ENCODE measurements around the gene RAD9A. TPM values are rescaled to one million over a fixed set of nuclear protein-coding genes. Genes with fewer than 3 reads are reported as not detected.

The RAD9A gene
- total and polyA plus RNA-seq, 9 of the 15 experiments (the other 6 are each of a cell fraction or from before 2014, with no cell fraction given): 1.4 to 41.2 (median 16.1) TPM

GRCh38 chr11:67391304-67392182 is at the start of gene RAD9A (continued):
- TF ChIP-seq, protein P1, sequence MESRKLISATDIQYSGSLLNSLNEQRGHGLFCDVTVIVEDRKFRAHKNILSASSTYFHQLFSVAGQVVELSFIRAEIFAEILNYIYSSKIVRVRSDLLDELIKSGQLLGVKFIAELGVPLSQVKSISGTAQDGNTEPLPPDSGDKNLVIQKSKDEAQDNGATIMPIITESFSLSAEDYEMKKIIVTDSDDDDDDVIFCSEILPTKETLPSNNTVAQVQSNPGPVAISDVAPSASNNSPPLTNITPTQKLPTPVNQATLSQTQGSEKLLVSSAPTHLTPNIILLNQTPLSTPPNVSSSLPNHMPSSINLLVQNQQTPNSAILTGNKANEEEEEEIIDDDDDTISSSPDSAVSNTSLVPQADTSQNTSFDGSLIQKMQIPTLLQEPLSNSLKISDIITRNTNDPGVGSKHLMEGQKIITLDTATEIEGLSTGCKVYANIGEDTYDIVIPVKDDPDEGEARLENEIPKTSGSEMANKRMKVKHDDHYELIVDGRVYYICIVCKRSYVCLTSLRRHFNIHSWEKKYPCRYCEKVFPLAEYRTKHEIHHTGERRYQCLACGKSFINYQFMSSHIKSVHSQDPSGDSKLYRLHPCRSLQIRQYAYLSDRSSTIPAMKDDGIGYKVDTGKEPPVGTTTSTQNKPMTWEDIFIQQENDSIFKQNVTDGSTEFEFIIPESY (CRISPR knock-in tag; IDR thresholded peaks at IDR 0.05): peak; percentile 84
- TF ChIP-seq DIDO1 (tag; IDR thresholded peaks at IDR 0.05; ENCODE audit: low read depth) (0 out of 2 replicates have a peak, but pooled peaks have one; percentile 47), ZNF830 (CRISPR knock-in tag; IDR thresholded peaks at IDR 0.05) (no peak), RBM15 (IDR thresholded peaks at IDR 0.05; ENCODE audit: insufficient read depth, low read length) (no peak), POLR3G (IDR thresholded peaks at IDR 0.05; ENCODE audit: extremely low read depth, insufficient read length, insufficient replicate concordance) (no peak), DMBX1 (CRISPR knock-in tag; IDR thresholded peaks at IDR 0.05; ENCODE audit: borderline replicate concordance) (peak; percentile 45; the same call in 1 of the 2 replicates), THAP12 (CRISPR knock-in tag; IDR thresholded peaks at IDR 0.05) (no peak), FOXK1 (CRISPR knock-in tag; IDR thresholded peaks at IDR 0.05; ENCODE audit: borderline replicate concordance) (no peak), YY1 (IDR thresholded peaks at IDR 0.05; ENCODE audit: borderline replicate concordance in 1 of 3, control insufficient read depth in 1 of 3, extremely low read depth in 1 of 3, insufficient read depth in 3 of 3, insufficient read length in 1 of 3, insufficient replicate concordance in 2 of 3, low read depth in 1 of 3, low read length in 2 of 3) (peak in 2 of 3 experiments; percentile 12 to 54), BRF1 (IDR thresholded peaks at IDR 0.05; ENCODE audit: borderline replicate concordance, extremely low read depth, insufficient read length) (no peak)
- TF ChIP-seq, protein P2, sequence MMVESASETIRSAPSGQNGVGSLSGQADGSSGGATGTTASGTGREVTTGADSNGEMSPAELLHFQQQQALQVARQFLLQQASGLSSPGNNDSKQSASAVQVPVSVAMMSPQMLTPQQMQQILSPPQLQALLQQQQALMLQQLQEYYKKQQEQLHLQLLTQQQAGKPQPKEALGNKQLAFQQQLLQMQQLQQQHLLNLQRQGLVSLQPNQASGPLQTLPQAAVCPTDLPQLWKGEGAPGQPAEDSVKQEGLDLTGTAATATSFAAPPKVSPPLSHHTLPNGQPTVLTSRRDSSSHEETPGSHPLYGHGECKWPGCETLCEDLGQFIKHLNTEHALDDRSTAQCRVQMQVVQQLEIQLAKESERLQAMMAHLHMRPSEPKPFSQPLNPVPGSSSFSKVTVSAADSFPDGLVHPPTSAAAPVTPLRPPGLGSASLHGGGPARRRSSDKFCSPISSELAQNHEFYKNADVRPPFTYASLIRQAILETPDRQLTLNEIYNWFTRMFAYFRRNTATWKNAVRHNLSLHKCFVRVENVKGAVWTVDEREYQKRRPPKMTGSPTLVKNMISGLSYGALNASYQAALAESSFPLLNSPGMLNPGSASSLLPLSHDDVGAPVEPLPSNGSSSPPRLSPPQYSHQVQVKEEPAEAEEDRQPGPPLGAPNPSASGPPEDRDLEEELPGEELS (CRISPR knock-in tag; IDR thresholded peaks at IDR 0.05; ENCODE audit: borderline replicate concordance): peak; percentile 51; the same call in 1 of the 2 replicates
- TF ChIP-seq, protein P3, sequence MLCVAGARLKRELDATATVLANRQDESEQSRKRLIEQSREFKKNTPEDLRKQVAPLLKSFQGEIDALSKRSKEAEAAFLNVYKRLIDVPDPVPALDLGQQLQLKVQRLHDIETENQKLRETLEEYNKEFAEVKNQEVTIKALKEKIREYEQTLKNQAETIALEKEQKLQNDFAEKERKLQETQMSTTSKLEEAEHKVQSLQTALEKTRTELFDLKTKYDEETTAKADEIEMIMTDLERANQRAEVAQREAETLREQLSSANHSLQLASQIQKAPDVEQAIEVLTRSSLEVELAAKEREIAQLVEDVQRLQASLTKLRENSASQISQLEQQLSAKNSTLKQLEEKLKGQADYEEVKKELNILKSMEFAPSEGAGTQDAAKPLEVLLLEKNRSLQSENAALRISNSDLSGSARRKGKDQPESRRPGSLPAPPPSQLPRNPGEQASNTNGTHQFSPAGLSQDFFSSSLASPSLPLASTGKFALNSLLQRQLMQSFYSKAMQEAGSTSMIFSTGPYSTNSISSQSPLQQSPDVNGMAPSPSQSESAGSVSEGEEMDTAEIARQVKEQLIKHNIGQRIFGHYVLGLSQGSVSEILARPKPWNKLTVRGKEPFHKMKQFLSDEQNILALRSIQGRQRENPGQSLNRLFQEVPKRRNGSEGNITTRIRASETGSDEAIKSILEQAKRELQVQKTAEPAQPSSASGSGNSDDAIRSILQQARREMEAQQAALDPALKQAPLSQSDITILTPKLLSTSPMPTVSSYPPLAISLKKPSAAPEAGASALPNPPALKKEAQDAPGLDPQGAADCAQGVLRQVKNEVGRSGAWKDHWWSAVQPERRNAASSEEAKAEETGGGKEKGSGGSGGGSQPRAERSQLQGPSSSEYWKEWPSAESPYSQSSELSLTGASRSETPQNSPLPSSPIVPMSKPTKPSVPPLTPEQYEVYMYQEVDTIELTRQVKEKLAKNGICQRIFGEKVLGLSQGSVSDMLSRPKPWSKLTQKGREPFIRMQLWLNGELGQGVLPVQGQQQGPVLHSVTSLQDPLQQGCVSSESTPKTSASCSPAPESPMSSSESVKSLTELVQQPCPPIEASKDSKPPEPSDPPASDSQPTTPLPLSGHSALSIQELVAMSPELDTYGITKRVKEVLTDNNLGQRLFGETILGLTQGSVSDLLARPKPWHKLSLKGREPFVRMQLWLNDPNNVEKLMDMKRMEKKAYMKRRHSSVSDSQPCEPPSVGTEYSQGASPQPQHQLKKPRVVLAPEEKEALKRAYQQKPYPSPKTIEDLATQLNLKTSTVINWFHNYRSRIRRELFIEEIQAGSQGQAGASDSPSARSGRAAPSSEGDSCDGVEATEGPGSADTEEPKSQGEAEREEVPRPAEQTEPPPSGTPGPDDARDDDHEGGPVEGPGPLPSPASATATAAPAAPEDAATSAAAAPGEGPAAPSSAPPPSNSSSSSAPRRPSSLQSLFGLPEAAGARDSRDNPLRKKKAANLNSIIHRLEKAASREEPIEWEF (CRISPR knock-in tag; IDR thresholded peaks at IDR 0.05): no peak
